ENCODE data around the gene TRAPPC3. TPM values are rescaled to one million over a fixed set of nuclear protein-coding genes. Genes with fewer than 3 reads are reported as not detected.
A peak's percentile ranks its signal among the peaks of the same experiment; 100 is the strongest.

The TRAPPC3 gene
- total and polyA plus RNA-seq, 3 experiments from 2014 or later: 61.7 to 117 (median 63.1) TPM

GRCh38 chr1:36088265-36088576 lies 61.1 kb downstream of the TRAPPC3 start:
- POLR2A ChIA-PET: interaction anchor here (1.3 kb wide), 1 partner anchor 61 kb away, joined by 4 read pairs; the partner anchor contains the start of gene TRAPPC3
- H3K27ac ChIP-seq (ENCODE audit: low read depth, low read length): peak overlapping the region; percentile 91

GRCh38 chr1:36087233-36088123 lies 61.8 kb downstream of the TRAPPC3 start:
- Mint-ChIP-seq H3K27ac (peak overlapping the region in 3 of 8 donors; percentile 7 to 84 (median 78)), H3K4me3 (peak overlapping the region; percentile 45 to 97 (median 86)), H3K27me3 (peaks cover 16 to 32% of the 10 kb centered on the region in 2 donors), H3K4me1 (peaks cover 16 to 39% (median 18%) of the 10 kb centered on the region in 3 donors), H3K9me3 (no peaks in the 10 kb centered on the region), H3K36me3 (peaks cover 0 to 25% (median 0%) of the 10 kb centered on the region in 3 donors)
- POLR2A ChIA-PET: no interaction called here
- no peak overlapping the region for H3K4me3 ChIP-seq (ENCODE audit: low read length)
- H3K27me3 ChIP-seq (ENCODE audit: insufficient read depth, low read length, poor library complexity, severe bottlenecking): peaks cover 5% of the 10 kb centered on the region
- peaks cover 16% of the 10 kb centered on the region for H3K36me3 ChIP-seq (ENCODE audit: insufficient read depth, low read length)
- peaks cover 19% of the 10 kb centered on the region for H3K4me1 ChIP-seq (ENCODE audit: insufficient read depth, low read length)
- H3K27ac ChIP-seq (ENCODE audit: low read depth, low read length): no peak overlapping the region
- CTCF ChIA-PET: interaction anchor here (1.1 to 1.2 kb wide), 2 partner anchors 100 to 134 kb away, joined by 3 to 4 read pairs; no protein-coding TSS in a partner anchor
- no peak for DNase-seq
- H3K9me3 ChIP-seq (ENCODE audit: low read length): no peaks in the 10 kb centered on the region

More at GRCh38 chr1:36088265-36088576, 61.1 kb downstream of the TRAPPC3 start:
- peak overlapping the region; percentile 55 for H3K4me3 ChIP-seq (ENCODE audit: low read length)
- Mint-ChIP-seq H3K36me3 (peaks cover 0 to 33% (median 0%) of the 10 kb centered on the region in 3 donors), H3K27ac (peak overlapping the region in 6 of 8 donors; percentile 17 to 93 (median 83)), H3K4me3 (peak overlapping the region; percentile 86 to 98 (median 93)), H3K27me3 (peaks cover 16 to 28% of the 10 kb centered on the region in 2 donors), H3K4me1 (peaks cover 16 to 40% (median 18%) of the 10 kb centered on the region in 3 donors), H3K9me3 (no peaks in the 10 kb centered on the region)
- CTCF ChIA-PET: no interaction called here
- H3K36me3 ChIP-seq (ENCODE audit: insufficient read depth, low read length): peaks cover 23% of the 10 kb centered on the region
- H3K27me3 ChIP-seq (ENCODE audit: insufficient read depth, low read length, poor library complexity, severe bottlenecking): peaks cover 5% of the 10 kb centered on the region
- peaks cover 19% of the 10 kb centered on the region for H3K4me1 ChIP-seq (ENCODE audit: insufficient read depth, low read length)
- H3K9me3 ChIP-seq (ENCODE audit: low read length): no peaks in the 10 kb centered on the region
- no peak for DNase-seq

Other genes starting within 250 kb of the TRAPPC3 start
- gene AGO3, start 218.4 kb downstream of the TRAPPC3 start, total RNA-seq: 10 to 100 TPM; 30.0 to 31.3 TPM
- 12.8 TPM for gene AGO3, start 218.4 kb downstream of the TRAPPC3 start, polyA plus RNA-seq
- gene TEKT2, start 65.4 kb downstream of the TRAPPC3 start, total RNA-seq: not detected
- gene TEKT2, start 65.4 kb downstream of the TRAPPC3 start, polyA plus RNA-seq: not detected
- gene ADPRS, start 60.6 kb downstream of the TRAPPC3 start, total RNA-seq: 10 to 100 TPM; 38.9 to 41.1 TPM
- 26.1 TPM for gene ADPRS, start 60.6 kb downstream of the TRAPPC3 start, polyA plus RNA-seq
- under 1 TPM; 0.07 to 0.18 TPM for gene COL8A2, start 24.3 kb downstream of the TRAPPC3 start, total RNA-seq
- not detected for gene COL8A2, start 24.3 kb downstream of the TRAPPC3 start, polyA plus RNA-seq
- 100 to 1,000 TPM; 183 to 185 TPM for gene MAP7D1, start 6.7 kb upstream of the TRAPPC3 start, total RNA-seq
- 55.4 TPM for gene MAP7D1, start 6.7 kb upstream of the TRAPPC3 start, polyA plus RNA-seq
- 100 to 1,000 TPM; 167 to 168 TPM for gene THRAP3, start 75.0 kb upstream of the TRAPPC3 start, total RNA-seq
- 100 TPM for gene THRAP3, start 75.0 kb upstream of the TRAPPC3 start, polyA plus RNA-seq
- gene SH3D21, start 156.9 kb upstream of the TRAPPC3 start, total RNA-seq: 1 to 10 TPM; 2.5 to 2.6 TPM
- gene SH3D21, start 156.9 kb upstream of the TRAPPC3 start, polyA plus RNA-seq: not detected
- gene EVA1B, start 174.2 kb upstream of the TRAPPC3 start, total RNA-seq: 10 to 100 TPM; 13.6 to 16.3 TPM
- gene EVA1B, start 174.2 kb upstream of the TRAPPC3 start, polyA plus RNA-seq: 8.1 TPM
- gene STK40, start 236.4 kb upstream of the TRAPPC3 start, total RNA-seq: 10 to 100 TPM; 52.9 to 56.8 TPM
- 53.7 TPM for gene STK40, start 236.4 kb upstream of the TRAPPC3 start, polyA plus RNA-seq
- 10 to 100 TPM; 75.3 to 81.4 TPM for gene LSM10, start 248.4 kb upstream of the TRAPPC3 start, total RNA-seq
- gene LSM10, start 248.4 kb upstream of the TRAPPC3 start, polyA plus RNA-seq: 146 TPM

All from CD8-positive, alpha-beta memory T cell (primary cell).